ENCODE data around the gene DNAH7.

Gene DNAH7

DNA sequence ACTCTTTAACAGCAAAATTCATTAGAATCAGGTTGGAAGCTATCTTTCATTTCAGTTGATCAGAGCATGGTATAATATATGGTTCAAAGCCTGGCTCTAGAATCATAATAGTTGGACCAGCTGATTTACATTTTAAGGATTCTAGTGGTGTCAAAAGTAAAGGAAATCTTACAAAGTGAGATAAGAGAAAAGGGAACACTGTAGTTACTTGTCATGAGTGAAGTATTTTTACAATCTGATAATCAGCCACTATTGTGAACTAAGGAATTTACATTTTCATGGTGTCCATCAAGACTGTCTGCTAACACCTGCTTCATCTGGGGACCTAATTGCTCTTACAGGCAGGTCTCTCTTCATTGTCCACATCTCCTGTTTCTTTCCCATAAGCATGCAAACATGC is 250.5 kb downstream of the DNAH7 start:
- in situ Hi-C loops (cut with HindIII; ENCODE audit: low sequenced_read_pairs), result no loop called here

DNA sequence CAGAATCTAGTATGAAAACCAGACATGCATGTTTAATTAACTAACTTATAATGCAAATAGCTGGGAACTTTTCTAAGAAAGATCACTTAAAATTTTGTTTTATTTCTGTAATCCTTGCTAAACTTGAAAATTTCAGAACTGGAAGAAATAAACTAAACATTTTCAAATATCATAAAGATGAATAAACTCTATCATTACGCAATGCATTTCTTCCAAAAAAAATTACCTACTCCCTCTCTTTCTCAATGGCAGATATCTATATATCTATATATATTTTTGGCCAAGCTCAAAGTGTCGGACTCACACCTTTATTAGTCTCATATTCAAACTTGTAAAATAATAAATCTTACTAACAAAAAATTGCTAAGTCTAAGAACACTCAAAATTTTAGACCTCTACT is 253.6 kb downstream of the DNAH7 start:
- in situ Hi-C loops (cut with HindIII; ENCODE audit: low sequenced_read_pairs), result no loop called here

DNA sequence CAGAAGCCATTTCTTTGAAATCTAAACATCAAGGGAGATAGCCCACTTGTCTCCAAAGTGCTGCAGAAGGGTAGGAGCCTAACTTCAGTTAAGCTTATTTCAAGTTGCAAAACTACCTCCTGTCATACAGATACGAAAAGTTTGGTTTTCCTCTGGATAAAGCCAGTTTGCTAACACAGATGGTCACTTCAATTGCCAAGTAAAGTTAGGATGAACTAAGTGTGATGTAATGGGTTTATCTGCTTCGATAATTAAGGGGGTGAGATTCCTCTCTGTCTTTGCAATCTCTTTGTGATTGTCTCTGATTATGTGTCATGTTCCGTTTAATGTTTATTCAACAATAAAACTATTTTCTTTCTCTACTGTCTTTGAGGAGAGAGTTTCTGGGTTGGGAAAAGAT is 255.2 kb downstream of the DNAH7 start:
- in situ Hi-C loops (cut with HindIII; ENCODE audit: low sequenced_read_pairs), result no loop called here

DNA sequence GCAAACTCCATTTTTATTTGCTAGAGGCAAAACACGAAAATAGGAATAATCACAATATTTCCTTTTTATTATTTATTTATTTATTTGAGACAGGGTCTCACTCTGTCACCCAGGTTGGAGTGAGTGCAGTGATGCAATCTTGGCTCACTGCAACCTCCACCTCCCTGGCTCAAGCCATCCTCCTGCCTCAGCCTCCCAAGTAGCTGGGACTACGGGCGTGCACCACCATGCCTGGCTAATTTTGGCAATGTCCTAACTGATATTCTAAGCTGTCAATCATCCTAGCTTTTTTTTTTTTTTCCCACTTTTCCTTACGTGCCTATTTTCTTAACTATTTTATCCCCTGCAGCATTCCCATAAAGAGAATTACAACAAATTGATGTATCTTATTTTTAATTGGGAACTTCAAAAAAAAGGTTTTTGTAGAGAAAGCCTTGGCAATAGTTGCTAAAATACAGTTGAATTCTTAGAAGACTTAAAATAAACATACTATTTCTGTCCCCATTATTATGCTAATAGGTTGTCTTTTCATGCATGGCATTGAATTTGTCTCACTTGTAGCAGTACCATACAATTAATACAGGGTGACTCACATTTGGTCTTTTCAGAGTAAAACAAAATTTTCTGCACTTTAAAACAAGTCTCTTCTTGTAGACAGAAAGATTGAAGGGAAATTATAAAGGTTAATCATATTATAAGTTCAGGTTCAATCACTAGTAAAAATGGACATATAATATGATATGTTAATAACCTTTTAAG is 258.1 kb downstream of the DNAH7 start:
- in situ Hi-C loops (cut with HindIII; ENCODE audit: low sequenced_read_pairs), result no loop called here

DNA sequence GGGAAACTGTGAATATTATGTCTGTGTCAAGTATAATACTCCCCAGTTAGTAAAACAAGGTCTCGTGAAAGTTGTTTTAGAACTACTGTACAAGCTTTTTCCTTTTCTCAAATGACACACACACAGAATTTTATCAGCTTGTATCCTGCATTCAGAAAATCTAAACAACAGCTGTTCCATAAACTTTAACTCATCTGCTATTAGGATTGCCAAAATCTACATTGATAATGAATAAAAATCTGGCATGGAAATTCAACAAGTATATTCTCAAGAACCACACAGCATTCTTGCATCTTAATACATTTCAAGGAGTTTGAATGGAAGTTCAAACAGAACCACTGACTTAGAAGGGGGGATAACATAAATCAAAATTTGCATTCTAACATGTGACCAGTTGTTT is 260.4 kb downstream of the DNAH7 start:
- in situ Hi-C loops (cut with HindIII; ENCODE audit: low sequenced_read_pairs), result no loop called here

DNA sequence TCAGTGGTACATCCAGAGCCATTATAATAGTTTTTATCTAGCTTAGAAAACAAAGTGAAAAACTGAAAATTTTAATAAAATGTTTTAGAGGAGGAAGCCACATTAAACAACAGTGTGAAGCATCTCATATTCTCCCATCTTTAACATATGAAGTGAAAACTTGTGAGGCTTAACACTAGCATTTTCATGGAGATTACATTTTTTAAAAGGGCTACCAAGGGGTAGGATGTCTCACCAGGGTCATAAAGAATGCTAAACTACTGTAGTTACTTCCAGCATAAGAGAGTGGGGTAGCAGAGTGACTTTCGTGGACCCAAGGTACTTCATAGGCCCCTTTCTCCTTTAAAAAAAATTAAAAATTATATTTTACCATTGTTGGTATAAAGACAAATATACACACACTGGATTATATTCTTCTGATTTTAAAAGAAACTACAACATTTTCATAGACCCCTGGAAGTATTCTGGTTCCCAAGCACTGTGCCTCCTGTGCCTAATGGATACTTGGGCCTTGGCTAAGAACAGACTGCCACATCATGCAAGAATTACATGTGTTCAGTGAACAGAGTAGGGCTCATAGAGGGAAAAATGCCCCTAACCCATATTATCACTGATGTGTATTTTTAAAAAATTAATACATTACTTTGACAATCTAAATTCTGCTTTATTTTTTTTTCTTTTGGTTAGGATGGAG is 263.2 kb downstream of the DNAH7 start:
- in situ Hi-C loops (cut with HindIII; ENCODE audit: low sequenced_read_pairs), result no loop called here

DNA sequence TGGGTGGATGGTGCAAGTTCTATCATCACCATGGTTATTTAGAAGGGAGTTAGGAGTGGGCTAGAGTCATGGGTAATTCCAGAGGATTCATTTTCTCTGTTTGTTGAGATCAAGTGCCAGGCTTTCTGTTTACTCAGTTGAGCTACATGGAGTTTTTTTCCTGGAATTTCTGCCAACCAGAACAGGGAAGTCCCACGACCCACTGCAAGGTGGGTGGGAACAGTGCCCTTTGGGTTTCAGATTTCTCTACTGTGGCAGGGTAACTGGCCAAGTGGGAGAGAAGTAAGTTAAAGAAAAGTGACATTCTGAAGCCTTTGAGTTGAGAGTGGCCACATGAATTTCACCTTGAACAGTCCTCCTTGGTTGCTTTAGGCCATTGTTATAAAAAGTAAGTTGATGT is 272.8 kb downstream of the DNAH7 start:
- in situ Hi-C loops (cut with HindIII; ENCODE audit: low sequenced_read_pairs), result no loop called here

DNA sequence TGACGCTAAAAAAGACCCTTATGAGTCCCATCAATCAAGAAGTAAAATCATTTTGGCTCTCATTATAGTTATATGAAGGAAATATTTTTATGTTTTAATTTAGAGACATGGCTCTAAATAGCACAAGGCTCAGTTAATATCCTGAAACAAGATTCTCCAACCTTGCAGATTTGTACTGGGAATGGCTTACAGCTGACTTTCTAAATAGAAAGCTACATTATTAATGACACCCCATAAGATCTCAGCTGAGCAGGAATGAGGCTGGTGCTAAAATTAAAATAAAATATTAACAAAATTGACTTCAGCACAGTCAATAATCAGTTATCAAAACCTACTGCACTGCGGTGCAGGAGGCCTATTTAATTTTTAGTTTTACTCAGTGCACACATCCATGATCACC is 274.8 kb downstream of the DNAH7 start:
- in situ Hi-C loops (cut with HindIII; ENCODE audit: low sequenced_read_pairs), result loop anchor here (5.0 kb wide), 1 partner anchor 82 kb away; no protein-coding TSS in a partner anchor

DNA sequence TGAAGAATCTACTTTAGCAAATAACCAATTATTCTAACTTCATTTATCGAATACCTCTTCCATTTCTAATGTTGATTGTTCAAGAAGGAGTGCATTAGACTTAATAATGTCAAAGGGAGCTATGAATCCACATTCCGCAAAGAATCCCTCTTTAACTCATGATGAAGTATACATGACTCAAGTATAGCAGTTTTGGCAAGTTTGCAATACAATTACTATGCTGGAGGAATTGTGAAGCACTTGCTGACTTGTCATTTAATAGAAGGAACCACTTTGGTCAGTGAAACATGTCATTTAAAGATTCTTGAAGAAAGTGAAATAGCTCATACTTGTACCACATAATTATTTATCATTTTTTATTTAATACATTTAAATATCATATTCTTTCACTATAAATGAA is 286.5 kb downstream of the DNAH7 start:
- in situ Hi-C loops (cut with HindIII; ENCODE audit: low sequenced_read_pairs), result no loop called here

DNA sequence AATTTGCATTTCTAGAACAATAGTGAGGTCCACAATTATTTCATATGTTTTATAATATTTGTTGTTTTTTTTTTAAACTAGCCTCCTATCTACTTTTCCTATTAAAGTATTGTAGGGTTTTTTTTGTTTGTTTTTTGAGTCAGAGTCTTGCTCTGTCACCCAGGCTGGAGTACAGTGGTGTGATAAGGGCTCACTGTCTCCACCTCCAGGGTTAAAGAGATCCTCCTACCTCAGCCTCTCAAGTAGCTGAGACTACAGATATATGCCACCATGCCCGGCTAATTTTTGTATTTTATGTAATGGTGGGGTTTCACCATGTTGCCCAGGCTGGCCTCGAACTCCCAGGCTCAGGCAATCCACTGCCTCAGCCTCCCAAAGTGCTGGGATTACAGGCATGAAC is 289.1 kb downstream of the DNAH7 start:
- in situ Hi-C loops (cut with HindIII; ENCODE audit: low sequenced_read_pairs), result no loop called here

DNA sequence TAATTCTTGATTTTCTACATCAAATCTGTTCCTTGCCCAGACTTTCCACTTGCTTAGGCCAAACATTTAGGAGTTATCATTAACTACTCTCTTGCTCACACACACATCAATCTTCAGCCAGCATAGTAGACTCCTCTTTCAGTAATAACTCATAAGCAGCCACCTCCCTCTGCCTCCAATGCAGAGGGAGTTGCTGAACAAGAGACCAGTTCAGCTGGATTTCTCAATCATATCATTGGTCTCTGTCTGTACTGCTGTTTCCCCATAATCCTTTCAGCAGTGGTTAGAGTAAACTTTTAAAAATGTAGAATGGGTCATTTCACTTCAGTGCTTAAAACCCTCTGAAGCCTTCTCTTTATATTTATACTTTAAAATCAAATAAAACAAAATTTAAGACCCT is 298.7 kb downstream of the DNAH7 start:
- in situ Hi-C loops (cut with HindIII; ENCODE audit: low sequenced_read_pairs), result no loop called here

DNA sequence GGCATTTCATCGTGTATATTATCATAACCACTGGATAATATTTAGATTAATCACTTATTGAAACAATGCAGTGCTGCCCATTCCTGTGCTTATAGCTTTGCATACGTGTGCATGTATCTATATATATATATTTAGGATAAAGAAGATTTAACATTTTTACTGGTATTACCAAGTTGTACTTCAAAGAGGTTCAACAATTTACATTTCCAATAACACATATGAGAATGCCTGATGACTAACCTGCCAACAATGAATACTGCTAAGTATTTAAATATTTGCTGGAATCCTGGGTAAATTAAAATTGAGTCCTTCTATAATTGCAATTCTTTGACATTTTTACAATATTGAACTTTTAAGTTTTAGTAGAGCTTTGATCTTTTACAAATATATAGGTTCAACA is 300.2 kb downstream of the DNAH7 start:
- in situ Hi-C loops (cut with HindIII; ENCODE audit: low sequenced_read_pairs), result no loop called here

DNA sequence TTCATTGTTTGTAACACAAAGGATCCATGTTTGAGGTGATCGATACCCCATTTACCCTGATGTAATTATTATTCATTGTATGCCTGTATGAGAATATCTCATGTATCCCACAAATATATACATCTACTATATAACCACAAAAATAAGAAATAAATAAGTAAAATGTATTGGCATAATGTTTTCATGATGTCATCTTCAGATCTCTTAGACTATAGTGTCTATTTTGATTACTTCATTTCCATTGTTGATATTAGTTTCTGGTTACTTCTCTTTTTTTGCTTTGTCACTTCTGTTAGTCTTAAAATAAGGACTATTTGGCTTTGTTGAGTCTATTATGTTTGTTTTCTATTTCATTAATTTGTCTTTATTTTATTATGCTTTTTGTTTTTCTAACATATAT is 301.9 kb downstream of the DNAH7 start:
- in situ Hi-C loops (cut with HindIII; ENCODE audit: low sequenced_read_pairs), result no loop called here

DNA sequence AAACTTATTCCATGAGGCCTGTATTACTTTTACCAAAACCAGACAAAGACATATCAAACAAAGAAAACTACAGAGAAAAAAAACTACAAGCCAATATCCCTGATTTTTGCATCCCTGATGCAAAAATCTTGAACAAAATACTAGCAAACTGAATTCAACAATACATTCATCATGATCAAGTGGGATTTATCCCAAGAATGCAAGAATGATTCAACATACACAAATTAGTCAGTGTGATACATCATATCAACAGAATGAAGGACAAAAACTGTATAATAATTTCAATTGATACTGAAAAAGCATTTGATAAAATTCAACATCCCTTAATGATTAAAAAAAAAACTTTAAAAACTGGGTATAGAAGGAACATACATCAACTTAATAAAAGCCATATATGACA is 304.8 kb downstream of the DNAH7 start:
- in situ Hi-C loops (cut with HindIII; ENCODE audit: low sequenced_read_pairs), result no loop called here

DNA sequence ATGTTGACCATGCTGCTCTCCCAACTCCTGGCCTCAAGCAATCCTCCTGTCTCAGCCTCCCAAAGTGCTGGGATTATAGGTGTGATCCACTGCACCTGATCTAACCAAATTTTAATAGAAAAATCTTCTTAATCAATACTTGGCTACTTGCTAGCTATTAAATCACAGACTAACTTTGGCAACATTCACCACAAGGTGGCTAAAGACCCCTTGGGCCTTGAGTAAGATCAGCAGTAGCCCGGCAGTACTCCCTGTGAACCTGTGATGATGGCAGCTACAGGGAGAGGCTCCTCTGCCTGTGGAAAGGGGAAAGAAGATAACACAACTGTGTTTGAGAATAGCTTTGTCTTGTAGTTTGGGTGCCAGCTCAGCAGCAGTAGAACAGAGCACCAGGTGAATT is 308.8 kb downstream of the DNAH7 start:
- in situ Hi-C loops (cut with HindIII; ENCODE audit: low sequenced_read_pairs), result no loop called here

DNA sequence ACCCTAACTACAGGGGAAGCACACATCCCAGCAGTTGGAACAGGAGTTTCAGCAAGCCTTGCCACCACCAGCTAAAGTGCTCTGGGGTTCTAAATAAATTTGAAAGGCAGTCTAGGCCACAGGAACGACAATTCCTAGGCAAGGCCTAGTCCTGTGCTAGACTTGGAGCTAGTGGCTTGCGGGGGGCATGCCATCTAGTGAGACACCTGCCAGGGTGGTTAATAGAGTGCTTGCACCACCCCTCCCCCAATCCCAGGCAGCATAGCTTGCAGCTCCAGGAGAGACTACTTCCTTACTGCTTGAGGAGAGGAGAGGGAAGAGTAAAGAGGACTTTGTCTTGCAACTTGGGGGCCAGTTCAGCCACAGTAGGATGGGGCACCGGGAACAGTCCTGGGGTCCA is 309.8 kb downstream of the DNAH7 start:
- in situ Hi-C loops (cut with HindIII; ENCODE audit: low sequenced_read_pairs), result no loop called here

DNA sequence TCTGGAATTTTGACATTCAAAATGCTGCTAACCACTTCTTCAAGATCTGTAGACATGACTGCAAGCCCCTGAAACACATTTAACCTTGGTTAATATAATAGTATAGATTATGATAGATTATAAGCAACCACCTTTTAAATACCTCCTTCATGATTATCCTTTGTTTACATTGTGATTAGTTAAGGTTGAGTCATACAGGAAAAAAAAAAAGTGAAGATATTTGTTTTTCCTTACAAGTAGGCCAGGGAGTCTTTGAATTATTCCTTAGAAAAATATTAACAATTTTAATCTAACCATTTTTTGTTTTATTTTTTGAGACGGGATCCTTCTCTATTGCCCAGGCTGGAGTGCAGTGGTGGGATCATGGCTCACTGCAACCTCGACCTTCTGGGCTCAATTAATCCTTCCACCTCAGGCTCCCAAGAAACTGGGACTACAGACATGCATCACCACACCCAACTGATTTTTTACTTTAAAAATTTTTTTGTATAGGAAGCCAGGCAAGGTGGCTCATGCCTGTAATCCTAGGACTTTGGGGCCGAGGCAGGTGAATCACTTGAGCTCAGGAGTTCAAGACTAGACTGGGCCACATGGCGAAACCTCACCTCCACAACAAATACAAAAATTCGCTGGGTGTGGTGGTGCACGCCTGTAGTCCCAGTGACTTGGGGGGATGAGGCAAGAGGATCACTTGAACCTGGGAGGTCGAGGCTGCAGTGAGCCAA is 312.3 kb downstream of the DNAH7 start:
- in situ Hi-C loops (cut with HindIII; ENCODE audit: low sequenced_read_pairs), result no loop called here

DNA sequence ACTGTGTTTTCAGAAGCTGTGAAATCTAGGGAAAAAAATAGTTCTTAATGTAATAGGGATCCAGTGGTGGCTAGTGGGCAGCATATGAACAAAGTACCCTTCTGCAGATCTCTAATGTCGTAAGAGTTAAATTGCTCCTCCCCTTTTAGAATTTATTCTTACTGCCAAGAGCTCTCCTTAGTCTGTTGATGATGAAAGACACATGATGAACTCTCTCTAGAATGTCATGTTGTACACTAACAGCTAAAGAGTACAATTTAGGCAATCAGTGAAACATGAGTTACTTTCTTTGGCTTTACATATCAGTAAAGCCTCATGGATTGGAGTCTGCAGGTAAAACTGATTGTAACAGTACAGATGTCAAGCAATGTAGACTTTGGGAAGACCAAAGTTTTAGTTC is 327.4 kb downstream of the DNAH7 start:
- in situ Hi-C loops (cut with HindIII; ENCODE audit: low sequenced_read_pairs), result no loop called here

DNA sequence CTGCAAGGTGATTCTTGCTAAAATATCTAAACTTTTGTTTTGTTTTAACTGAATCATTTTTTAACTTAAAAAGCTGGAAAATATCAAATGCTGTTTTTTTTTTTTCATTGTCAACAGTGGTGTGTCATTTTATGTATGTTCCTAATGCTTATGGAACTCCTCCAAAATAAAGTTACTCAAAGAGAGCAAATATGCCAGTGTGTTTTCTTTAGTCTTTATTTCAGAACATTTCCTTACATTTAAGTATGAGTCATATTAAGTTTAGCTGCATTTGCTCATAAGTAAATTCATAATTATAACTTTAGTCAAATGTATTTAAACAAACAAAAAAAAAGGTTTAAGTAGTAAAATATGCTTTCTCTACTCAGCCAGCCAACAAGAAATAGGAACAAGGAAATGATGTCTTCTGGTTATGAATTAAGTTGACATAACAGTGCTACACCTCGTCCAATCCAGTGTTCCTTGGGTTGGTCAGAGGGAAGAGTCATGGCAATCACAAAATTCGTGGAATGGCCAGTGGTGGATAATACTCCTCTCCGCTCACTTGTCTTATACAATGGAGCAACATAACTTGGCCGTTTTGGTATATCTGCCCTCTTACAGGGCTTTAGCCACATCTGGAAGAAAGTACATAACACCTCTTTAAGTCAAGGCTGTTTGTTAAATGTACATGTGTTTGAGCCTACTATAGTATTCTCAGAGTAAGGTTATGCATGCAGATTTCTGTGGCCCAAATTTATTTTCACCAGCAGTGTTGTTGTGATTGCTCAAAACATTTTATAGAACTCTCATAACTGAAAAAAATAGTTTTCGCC is 330.9 kb downstream of the DNAH7 start:
- in situ Hi-C loops (cut with HindIII; ENCODE audit: low sequenced_read_pairs), result no loop called here

DNA sequence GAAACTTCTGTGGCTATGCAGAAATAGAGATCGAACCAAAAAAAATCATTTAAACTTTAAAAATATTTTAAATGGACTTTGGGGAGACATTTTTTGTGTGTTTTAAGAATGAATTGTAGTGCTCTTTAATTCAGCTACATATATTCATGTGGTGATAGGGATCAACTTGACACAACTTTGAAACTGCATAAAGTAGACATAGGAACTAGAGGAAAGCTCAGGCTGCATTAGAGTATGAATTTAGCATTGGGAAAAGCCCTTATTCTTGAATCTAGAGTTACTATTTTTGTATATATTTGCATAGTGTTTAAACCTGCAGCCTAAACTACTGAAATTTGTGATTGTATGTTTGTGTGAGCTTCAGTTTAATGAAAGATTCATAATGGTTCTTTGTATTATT is 333.3 kb downstream of the DNAH7 start:
- in situ Hi-C loops (cut with HindIII; ENCODE audit: low sequenced_read_pairs), result no loop called here

DNA sequence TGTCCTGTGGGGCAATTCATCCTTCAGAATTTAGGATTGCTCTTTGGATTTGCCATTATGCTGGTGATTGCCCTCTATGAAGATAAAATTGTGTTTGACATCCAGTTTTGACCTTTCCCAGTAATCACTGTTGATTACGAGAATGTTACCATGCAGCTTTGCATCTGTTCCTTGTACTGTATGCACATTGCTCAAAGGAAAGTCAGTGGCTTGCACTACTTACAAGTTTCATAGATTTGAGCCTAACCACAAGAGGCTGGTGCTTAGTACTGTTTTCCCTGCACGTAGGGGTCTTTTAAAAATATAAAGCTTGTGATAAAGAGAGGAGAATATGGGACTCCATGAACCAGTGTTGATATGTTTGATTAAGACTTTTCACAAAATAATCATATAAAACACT is 333.7 kb downstream of the DNAH7 start:
- in situ Hi-C loops (cut with HindIII; ENCODE audit: low sequenced_read_pairs), result no loop called here

Data from endothelial cell of hepatic sinusoid (primary cell).